Measurements from ENCODE around the gene ADCK1. TPM values are rescaled to one million over a fixed set of nuclear protein-coding genes. Genes with fewer than 3 reads are reported as not detected.
A peak's percentile ranks its signal among the peaks of the same experiment; 100 is the strongest.
"Not testable (repeated sequence)": the region's sequence is repeated elsewhere in the genome, so short reads cannot be mapped to it uniquely, and the experiment has no call there.

The ADCK1 gene
- total RNA-seq, 2 experiments from 2014 or later = 2.7 to 3.3 TPM

DNA sequence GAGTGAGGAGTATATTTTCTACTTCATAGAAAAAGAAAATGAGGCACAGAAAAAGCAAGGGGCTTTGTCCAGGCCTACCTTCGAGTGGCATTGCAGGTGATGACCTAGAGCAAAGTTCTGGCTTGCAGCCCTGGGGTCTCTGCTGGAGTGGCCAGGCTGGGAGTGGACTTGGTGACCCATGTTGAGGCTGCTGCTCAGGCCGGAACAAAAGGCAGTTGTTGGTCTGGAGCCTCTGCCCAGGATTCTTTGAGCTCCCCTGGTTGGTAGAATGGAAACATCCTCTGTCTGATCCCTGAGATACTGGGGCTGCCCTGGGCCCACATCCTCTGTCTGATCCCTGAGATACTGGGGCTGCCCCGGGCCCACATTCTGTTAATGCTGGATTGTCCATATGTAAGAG lies 86.1 kb downstream of the ADCK1 start:
- no peak overlapping the region for H3K4me3 Mint-ChIP-seq
- ATAC-seq (no peak), DNase-seq (no peak)
- H3K27ac Mint-ChIP-seq = no peak overlapping the region
- no peaks in the 10 kb centered on the region for H3K4me1 Mint-ChIP-seq (ENCODE audit: low read depth)
- ChIA-PET POLR2A (no interaction called here), CTCF (no interaction called here)
- no peaks in the 10 kb centered on the region for H3K9me3 Mint-ChIP-seq (ENCODE audit: insufficient read depth)
- no peaks in the 10 kb centered on the region for H3K36me3 Mint-ChIP-seq (ENCODE audit: low read depth)
- no peaks in the 10 kb centered on the region for H3K27me3 Mint-ChIP-seq (ENCODE audit: low read depth)

DNA sequence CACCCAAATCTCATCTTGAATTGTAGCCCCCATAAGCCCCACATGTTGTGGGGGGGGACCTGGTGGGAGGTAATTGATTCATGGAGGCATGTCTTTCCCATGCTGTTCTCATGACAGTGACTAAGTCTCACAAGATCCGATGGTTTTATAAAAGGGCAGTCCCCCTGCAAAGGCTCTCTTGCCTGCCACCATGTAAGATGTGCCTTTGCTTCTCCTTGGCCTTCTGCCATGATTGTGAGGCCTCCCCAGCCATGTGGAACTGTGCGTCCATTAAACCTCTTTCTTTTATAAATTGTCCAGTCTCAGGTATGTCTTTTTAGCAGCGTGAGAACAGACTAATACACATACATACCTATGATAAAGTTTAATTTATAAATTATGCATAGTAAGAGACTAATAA lies 89.0 kb downstream of the ADCK1 start:
- POLR2A ChIA-PET; CTCF ChIA-PET; H3K9me3 Mint-ChIP-seq (ENCODE audit: insufficient read depth); H3K4me1 Mint-ChIP-seq (ENCODE audit: low read depth); H3K36me3 Mint-ChIP-seq (ENCODE audit: low read depth); H3K27ac Mint-ChIP-seq; ATAC-seq; H3K27me3 Mint-ChIP-seq (ENCODE audit: low read depth); DNase-seq; H3K4me3 Mint-ChIP-seq: not testable (repeated sequence)

DNA sequence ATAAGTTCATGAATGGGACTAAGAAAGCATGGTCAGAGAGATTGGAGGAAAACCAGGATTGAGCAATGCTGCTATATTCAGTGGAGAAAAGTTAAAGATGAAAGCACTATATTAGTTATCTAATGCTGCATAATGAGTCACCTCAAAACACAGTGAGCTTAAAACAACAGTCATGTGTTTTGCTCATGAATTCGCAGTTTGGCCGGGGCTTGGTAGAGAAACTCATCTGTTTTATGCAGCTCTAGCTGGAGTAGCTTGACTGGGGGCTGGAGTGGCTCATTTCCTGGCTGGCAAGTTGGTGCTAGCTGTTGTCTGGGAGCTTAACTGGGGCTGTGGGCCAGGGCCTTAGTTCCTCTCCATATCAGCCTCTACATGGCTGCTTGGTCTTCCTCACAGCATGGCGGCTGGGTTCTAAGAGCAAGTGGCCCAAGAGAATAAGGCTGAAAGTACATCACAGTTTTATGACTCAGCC lies 90.1 kb downstream of the ADCK1 start:
- DNase-seq (no peak), ATAC-seq (no peak)
- H3K4me3 Mint-ChIP-seq = no peak overlapping the region
- H3K27ac Mint-ChIP-seq = no peak overlapping the region
- H3K27me3 Mint-ChIP-seq (ENCODE audit: low read depth) = no peaks in the 10 kb centered on the region
- H3K4me1 Mint-ChIP-seq (ENCODE audit: low read depth) = no peaks in the 10 kb centered on the region
- ChIA-PET POLR2A (no interaction called here), CTCF (no interaction called here)
- H3K36me3 Mint-ChIP-seq (ENCODE audit: low read depth) = no peaks in the 10 kb centered on the region
- no peaks in the 10 kb centered on the region for H3K9me3 Mint-ChIP-seq (ENCODE audit: insufficient read depth)

DNA sequence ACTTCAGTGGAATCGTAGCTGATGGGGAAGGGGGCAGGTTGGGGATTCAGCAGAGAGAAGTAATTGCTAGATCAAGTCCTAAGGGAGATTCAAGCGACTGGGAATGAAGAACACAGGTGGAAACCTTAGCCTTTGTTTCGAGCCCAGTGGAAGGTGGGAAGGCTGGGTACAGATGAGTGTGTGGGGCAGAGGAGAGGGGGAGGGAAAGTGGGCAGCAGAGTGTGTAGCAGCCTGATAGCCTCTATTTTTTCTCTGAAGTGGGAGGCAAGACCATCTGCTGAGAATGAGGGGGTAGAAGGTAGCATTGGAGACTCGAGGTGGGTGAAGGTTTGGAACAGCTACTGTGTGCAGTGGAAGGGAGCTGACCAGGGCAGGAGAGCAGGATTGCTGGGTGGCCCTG lies 91.0 kb downstream of the ADCK1 start:
- Mint-ChIP-seq H3K27ac (no peak overlapping the region), H3K4me3 (no peak overlapping the region), H3K36me3 (ENCODE audit: low read depth) (no peaks in the 10 kb centered on the region), H3K27me3 (ENCODE audit: low read depth) (no peaks in the 10 kb centered on the region), H3K9me3 (ENCODE audit: insufficient read depth) (no peaks in the 10 kb centered on the region), H3K4me1 (ENCODE audit: low read depth) (no peaks in the 10 kb centered on the region)
- POLR2A ChIA-PET = no interaction called here
- CTCF ChIA-PET = no interaction called here
- no peak for ATAC-seq
- no peak for DNase-seq

DNA sequence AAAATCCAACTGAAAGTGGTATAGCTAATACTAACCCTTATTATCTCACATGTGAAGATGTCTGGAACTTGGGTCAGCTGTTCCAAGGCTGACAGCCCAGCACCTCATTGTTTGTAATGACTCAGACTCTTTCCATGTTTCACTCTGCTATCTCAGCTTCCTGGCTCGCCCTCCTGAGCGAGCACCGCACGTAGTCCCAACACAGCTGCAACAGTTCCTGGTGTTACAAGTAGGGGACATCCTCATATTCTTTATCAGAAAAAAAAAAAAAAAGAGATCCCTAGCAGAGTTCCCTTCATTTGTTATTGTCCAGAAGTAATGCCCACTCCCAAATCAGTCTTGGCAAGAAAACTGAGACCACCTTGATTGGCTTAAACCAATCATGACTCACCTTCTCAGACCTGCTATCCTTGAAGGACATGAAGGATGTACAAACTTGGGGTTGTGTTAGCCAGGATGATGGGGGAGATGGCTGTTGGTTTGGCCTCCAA lies 92.5 kb downstream of the ADCK1 start:
- Mint-ChIP-seq H3K4me1 (ENCODE audit: low read depth) (no peaks in the 10 kb centered on the region), H3K36me3 (ENCODE audit: low read depth) (no peaks in the 10 kb centered on the region), H3K4me3 (no peak overlapping the region), H3K9me3 (ENCODE audit: insufficient read depth) (no peaks in the 10 kb centered on the region), H3K27me3 (ENCODE audit: low read depth) (no peaks in the 10 kb centered on the region), H3K27ac (no peak overlapping the region)
- no peak for ATAC-seq
- ChIA-PET POLR2A (no interaction called here), CTCF (interaction anchor here (1.4 to 1.5 kb wide), 2 partner anchors 30 to 31 kb away, joined by 3 to 4 read pairs; no protein-coding TSS in a partner anchor)
- no peak for DNase-seq

DNA sequence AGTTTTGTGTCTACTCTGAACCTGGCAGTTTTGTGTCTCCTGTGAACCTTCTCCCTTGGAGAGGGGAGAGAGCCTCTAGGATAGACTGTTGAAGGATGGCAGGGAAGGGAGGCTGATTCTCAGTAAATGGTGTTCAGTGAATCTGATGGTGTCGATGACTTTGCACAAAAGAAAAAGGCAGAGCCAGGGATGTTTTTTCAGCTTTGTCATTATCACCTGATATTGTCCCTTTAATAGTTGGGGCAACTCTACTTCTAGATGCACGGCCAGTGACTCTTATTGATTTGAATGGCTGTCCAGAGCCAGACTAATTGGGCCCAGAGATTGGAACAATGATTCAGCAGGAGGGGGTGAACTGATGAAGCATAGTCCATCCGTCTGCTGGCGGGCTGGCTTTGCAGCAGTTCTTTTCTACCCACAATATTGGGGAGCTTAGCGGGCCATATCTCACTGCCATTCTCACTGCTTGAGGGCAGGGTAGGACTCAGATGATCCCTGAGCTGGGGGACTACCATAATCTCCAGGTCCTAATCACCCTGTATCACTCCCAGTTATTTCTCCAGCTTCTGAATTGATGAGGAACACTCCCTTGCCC lies 93.1 kb downstream of the ADCK1 start:
- no peak overlapping the region for H3K27ac Mint-ChIP-seq
- no peaks in the 10 kb centered on the region for H3K27me3 Mint-ChIP-seq (ENCODE audit: low read depth)
- H3K36me3 Mint-ChIP-seq (ENCODE audit: low read depth) = no peaks in the 10 kb centered on the region
- DNase-seq (no peak), ATAC-seq (no peak)
- ChIA-PET CTCF (interaction anchor here (1.4 to 1.5 kb wide), 2 partner anchors 30 to 31 kb away, joined by 3 to 4 read pairs; no protein-coding TSS in a partner anchor), POLR2A (no interaction called here)
- H3K4me3 Mint-ChIP-seq = no peak overlapping the region
- no peaks in the 10 kb centered on the region for H3K9me3 Mint-ChIP-seq (ENCODE audit: insufficient read depth)
- no peaks in the 10 kb centered on the region for H3K4me1 Mint-ChIP-seq (ENCODE audit: low read depth)

DNA sequence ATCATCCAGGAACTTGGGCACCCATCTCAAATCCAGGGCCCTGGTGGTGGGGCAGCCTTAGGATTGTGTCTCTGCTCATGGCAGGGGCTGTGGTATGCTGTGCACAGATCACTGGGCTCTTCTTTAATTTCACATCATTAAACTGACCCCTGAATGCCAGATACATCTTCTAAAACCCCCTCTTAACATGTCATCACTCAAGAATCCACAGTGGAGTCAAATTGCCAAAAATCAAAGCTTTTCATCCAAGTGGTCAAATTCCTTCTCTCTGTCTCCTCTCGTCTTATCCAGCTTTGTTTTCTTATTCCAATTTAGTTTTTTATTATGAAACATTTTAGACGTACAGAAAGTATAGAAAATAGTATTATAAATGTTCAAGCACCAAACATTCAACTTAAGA lies 97.5 kb downstream of the ADCK1 start:
- no peak for DNase-seq
- POLR2A ChIA-PET = no interaction called here
- no peaks in the 10 kb centered on the region for H3K36me3 Mint-ChIP-seq (ENCODE audit: low read depth)
- H3K4me1 Mint-ChIP-seq (ENCODE audit: low read depth) = no peaks in the 10 kb centered on the region
- no peak for ATAC-seq
- H3K27me3 Mint-ChIP-seq (ENCODE audit: low read depth) = no peaks in the 10 kb centered on the region
- no peak overlapping the region for H3K27ac Mint-ChIP-seq
- CTCF ChIA-PET = interaction anchor here (0.9 kb wide), 1 partner anchor 36 kb away, joined by 3 read pairs; no protein-coding TSS in a partner anchor
- H3K4me3 Mint-ChIP-seq = no peak overlapping the region
- H3K9me3 Mint-ChIP-seq (ENCODE audit: insufficient read depth) = no peaks in the 10 kb centered on the region

DNA sequence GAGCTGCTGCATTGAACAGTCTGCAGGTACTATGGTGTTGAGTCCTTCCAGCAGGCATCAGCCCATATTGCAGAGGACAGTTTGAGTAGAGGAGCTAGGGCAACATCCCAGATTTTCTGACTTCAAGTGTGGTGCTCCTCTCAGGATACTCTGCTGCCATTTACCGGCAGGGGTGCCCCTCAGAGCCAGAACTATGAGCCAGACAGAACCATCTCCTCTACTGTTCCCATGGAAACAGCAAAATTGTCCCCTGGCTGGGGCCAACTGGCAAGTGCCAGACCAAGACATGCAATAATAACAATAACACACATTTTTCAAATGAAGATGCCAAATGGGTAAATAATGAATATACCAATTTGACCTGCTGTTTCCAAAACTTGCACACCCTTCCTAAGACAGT lies 102.9 kb downstream of the ADCK1 start:
- POLR2A ChIA-PET = no interaction called here
- no peaks in the 10 kb centered on the region for H3K9me3 Mint-ChIP-seq (ENCODE audit: insufficient read depth)
- H3K4me3 Mint-ChIP-seq = no peak overlapping the region
- DNase-seq (no peak), ATAC-seq (no peak)
- no peaks in the 10 kb centered on the region for H3K27me3 Mint-ChIP-seq (ENCODE audit: low read depth)
- no peak overlapping the region for H3K27ac Mint-ChIP-seq
- H3K36me3 Mint-ChIP-seq (ENCODE audit: low read depth) = no peaks in the 10 kb centered on the region
- H3K4me1 Mint-ChIP-seq (ENCODE audit: low read depth) = no peaks in the 10 kb centered on the region
- CTCF ChIA-PET = no interaction called here

DNA sequence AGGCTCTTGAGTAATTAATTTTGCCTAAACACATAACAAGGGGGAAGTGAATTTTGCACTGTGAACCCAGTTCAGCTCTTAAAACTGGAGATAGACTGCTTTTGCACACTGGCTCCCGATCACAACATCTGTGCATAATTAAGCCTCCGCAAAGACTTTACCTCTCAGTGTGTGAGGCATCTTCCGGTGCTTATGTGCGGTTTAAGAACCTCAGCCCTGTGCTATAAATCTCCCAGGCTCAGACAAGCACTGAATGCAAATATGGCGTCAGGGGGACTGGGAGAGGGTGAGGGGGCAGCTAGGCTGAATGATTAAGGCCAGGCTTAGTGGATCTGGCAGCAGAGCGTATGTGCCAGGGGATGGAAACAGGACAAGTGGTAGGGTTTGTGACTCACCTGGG lies 103.3 kb downstream of the ADCK1 start:
- H3K36me3 Mint-ChIP-seq (ENCODE audit: low read depth) = no peaks in the 10 kb centered on the region
- no peak overlapping the region for H3K27ac Mint-ChIP-seq
- H3K4me3 Mint-ChIP-seq = no peak overlapping the region
- ChIA-PET CTCF (no interaction called here), POLR2A (no interaction called here)
- H3K4me1 Mint-ChIP-seq (ENCODE audit: low read depth) = no peaks in the 10 kb centered on the region
- H3K9me3 Mint-ChIP-seq (ENCODE audit: insufficient read depth) = no peaks in the 10 kb centered on the region
- ATAC-seq (no peak), DNase-seq (no peak)
- H3K27me3 Mint-ChIP-seq (ENCODE audit: low read depth) = no peaks in the 10 kb centered on the region

DNA sequence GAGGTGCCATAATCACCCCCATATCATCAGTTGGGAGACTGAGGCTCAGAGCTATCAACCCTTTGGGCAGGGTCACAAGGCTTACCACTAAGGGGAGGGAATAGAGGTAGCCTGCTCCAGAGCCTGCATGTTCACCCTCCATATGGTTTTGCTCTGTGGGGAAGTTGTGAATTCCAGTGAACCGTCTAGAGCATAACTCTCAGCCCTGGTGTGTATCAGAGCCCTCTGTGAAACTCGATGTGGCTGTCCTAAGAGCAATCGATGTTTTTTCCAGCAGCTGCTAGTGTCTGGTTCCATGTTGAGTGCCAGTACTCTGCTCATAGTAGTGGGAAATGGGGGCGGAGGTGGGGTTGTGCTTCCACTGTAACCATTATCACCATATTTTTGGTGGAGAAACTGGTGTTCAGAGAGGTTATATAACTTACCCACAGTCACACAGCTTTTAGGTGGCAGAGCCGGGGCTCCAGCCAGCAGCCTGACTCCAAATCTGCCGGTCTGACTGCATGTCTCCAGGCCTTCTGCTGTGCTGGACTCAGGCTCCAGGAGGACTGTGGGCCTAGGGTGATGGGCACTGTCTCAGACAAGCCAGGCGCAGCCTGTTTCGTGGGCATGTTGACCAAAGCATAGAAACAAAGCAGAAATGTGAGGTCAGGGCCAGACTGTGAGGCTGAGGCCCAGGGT lies 104.2 kb downstream of the ADCK1 start:
- Mint-ChIP-seq H3K27ac (no peak overlapping the region), H3K27me3 (ENCODE audit: low read depth) (no peaks in the 10 kb centered on the region), H3K9me3 (ENCODE audit: insufficient read depth) (no peaks in the 10 kb centered on the region), H3K4me3 (no peak overlapping the region), H3K4me1 (ENCODE audit: low read depth) (peaks cover 5% of the 10 kb centered on the region), H3K36me3 (ENCODE audit: low read depth) (no peaks in the 10 kb centered on the region)
- CTCF ChIA-PET = interaction anchor here (1.3 kb wide), 1 partner anchor 42 kb away, joined by 4 read pairs; no protein-coding TSS in a partner anchor
- POLR2A ChIA-PET = no interaction called here
- DNase-seq (no peak), ATAC-seq (no peak)

DNA sequence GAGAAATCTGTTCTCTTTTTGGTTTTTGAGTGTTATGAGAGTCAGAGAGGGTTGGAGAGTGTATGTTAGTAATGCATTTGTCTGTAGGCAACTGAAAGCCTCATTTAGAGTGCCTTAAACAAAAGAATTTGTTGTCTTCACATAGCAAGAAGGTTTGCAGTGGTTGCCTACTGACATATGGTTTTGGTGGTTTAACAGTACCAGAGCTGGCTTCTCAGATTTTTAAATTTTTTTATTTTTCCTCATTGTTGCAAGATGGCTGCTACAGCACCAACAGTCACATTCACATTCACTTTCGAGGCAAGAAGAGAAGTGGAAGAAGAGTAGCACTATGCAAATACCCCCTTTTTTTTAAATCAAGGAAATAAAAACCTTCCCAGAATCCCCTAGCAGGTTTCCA lies 106.5 kb downstream of the ADCK1 start:
- POLR2A ChIA-PET = no interaction called here
- Mint-ChIP-seq H3K4me3 (no peak overlapping the region), H3K27ac (no peak overlapping the region), H3K4me1 (ENCODE audit: low read depth) (peaks cover 5% of the 10 kb centered on the region), H3K36me3 (ENCODE audit: low read depth) (no peaks in the 10 kb centered on the region), H3K27me3 (ENCODE audit: low read depth) (no peaks in the 10 kb centered on the region), H3K9me3 (ENCODE audit: insufficient read depth) (no peaks in the 10 kb centered on the region)
- CTCF ChIA-PET = no interaction called here
- DNase-seq = no peak
- no peak for ATAC-seq

DNA sequence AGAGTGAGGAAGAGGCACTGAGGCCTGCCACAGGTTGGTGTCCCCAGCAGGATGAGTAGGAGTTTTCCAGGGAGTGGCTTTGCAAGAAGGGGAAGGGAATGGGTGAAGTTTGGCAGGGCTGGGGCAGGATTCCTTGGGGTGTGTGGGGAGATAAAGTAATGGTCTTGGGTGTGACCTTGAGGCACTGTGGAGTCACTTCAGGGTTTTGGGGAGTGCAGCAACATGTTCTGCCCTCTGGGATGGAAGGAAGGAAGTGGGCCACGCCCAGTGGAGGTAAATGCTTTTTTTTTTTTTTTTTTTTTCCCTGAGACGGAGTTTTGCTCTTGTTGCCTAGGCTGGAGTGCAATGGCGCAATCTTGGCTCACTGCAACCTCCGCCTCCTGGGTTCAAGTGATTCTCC lies 108.9 kb downstream of the ADCK1 start:
- ChIA-PET POLR2A (no interaction called here), CTCF (no interaction called here)
- DNase-seq (no peak), ATAC-seq (no peak)
- Mint-ChIP-seq H3K36me3 (ENCODE audit: low read depth) (no peaks in the 10 kb centered on the region), H3K4me3 (no peak overlapping the region), H3K9me3 (ENCODE audit: insufficient read depth) (no peaks in the 10 kb centered on the region), H3K4me1 (ENCODE audit: low read depth) (peaks cover 5% of the 10 kb centered on the region), H3K27me3 (ENCODE audit: low read depth) (no peaks in the 10 kb centered on the region), H3K27ac (peak overlapping the region; percentile 65)
